HG02840 (cell line): ENCODE results near the gene LAIR2.
"Not testable (repeated sequence)": the region's sequence is repeated elsewhere in the genome, so short reads cannot be mapped to it uniquely, and the experiment has no call there.

ENCODE experiments used
- ATAC-seq: cut with Tn5 transposase; IDR thresholded peaks from one replicate; pipeline ENCODE4 v1.9.1; 2021; ENCODE audit warnings: mild to moderate bottlenecking, moderate library complexity, moderate number of reproducible peaks; ENCODE audit not compliant: unreplicated experiment, low FRiP score

The LAIR2 gene

GRCh38 chr19:54464044-54464629 is 38.5 kb upstream of the LAIR2 start:
- peak; percentile 47 for ATAC-seq

GRCh38 chr19:54464630-54465425 is 37.8 kb upstream of the LAIR2 start:
- peak; percentile 30 for ATAC-seq

- no peak for ATAC-seq
Observed at GRCh38 chr19:54465426-54466109, 37.1 kb upstream of the LAIR2 start.

DNA sequence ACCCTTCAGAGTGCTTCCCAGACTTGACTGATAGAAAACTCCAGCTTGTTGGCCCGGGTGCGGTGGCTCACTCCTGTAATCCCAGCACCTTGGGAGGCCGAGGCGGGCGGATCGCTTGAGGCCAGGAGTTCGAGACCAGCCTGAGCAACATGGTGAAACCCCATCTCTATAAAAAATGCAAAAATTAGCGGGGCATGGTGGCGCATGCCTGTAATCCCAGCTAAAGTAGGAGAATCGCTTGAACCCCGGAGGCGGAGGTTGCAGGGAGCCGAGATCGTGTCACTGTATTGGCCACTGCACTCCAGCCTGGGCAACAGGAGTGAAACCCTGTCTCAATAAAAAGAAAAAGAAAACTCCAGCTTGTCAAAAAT is 36.5 kb upstream of the LAIR2 start:
- ATAC-seq = not testable (repeated sequence)

DNA sequence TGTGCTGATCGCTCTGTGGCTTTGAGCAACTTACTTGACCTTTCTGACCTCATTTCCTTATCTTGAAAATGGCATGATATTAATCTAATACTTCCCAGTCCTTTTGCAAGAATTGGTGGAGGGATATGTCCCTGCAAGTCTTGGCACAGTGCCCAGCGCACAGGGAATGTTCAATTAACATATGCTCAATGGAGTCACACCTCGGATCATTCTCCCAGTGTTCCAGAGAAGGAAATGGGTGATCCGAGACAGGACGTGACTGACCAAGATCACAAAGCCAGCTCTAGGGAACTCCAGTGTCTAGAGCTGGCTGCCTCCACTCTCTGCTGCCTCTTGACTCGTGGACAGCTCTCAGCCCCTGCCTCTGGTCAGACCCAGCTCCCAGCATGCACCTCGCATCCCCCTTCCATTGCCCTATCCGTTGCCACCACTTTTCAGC is 33.1 kb upstream of the LAIR2 start:
- no peak for ATAC-seq

GRCh38 chr19:54470276-54470887 is 32.2 kb upstream of the LAIR2 start:
- no peak for ATAC-seq

- no peak for ATAC-seq
Observed at GRCh38 chr19:54470991-54471782, 31.4 kb upstream of the LAIR2 start.

DNA sequence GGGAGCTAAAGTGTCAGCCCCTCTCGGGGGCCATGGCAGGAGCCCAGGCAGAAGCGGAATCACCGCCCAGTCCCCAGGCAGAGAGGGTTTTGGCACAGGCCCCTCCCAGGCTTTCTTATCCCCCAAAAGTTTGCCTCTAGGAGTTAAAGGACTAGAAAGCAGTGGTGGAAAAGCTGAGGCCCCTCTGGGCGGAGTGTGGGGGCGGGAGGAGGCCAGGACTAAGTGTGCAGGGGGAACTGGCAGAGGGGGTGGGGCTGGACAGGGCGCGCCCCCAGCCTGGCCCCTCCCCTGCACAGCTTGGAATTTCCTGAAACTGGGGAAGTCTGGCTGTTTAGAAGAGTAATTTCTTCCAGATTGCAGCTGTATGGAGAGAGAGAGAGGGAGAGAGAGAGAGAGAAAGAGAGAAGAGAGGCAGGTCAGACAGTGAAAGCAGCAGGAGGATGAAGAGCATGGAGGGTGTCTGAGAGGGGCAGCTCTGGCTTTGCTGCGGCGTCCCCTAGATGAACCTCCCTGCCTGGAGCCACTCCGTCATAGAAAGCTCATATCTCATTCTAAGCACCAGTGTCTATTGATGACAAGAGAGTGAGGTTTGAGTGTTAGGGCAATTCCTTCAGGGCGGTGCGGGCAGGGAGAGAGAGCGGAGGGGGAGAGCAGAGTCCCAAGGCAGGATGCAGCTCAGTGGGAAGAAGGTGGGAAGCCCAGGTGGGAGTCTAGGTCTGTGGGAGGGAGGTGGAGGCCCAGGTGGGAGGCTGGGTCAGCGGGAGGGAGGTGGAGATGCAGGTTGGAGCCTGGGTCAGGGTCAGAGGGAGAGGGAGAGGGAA is 29.4 kb upstream of the LAIR2 start, which contains the start of gene CDC42EP5:
Gene CDC42EP5 (minus strand): TSS at position 226 of the 821 bp plus-strand sequence. CDS start 7,749 bp downstream, outside the sequence.
- ATAC-seq = no peak

GRCh38 chr19:54473892-54474372 is 28.7 kb upstream of the LAIR2 start:
- no peak for ATAC-seq

GRCh38 chr19:54475706-54476105 is 26.9 kb upstream of the LAIR2 start:
- no peak for ATAC-seq

- ATAC-seq = no peak
Observed at GRCh38 chr19:54477650-54478049, 25.0 kb upstream of the LAIR2 start.

DNA sequence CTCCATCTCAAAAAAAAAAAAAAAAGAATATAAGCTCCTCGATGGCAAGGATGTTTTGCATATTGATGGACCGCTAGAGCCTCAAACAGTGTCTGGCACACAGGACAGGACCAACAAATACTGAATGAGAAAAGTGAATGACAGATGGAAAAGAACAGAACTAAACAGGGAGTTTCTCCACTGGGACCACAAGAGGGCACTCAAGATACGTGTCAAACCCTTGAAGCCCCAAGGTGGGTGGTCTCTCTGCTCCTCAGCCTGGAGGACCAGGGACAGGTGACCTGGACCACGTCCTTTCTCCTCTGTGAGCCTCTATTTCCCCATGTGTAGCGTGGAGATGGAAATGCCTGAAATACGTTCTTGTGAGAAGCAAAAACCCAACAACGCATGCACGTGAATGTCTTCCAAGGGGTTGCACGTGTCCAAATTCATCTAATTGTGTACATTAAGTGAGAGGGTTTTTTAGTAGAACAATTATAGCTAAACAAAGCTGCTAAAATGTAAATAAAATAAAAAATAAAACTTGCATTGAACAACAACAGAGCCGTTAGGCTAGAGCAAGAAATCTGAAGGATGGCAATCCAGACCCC is 23.9 kb upstream of the LAIR2 start:
- no peak for ATAC-seq

DNA sequence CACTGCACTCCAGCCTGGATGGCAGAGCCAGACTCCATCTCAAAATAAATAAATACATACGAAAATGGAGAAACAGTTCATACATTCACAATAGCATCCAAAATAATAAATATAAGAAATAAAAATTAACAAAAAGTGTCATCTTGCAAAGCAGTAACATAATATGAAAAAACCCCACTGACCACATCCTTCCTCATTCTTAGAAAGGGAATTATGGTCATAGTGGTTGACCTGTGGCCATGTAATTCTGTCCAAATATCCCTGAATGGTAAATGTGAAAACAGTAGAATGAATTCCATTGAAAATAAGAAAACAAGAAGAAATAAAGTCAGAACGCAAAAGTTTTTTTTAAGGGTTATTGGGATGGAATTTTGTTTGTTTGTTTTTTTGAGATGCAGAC is 22.6 kb upstream of the LAIR2 start:
- no peak for ATAC-seq

- no peak for ATAC-seq
Observed at GRCh38 chr19:54481326-54481930, 21.2 kb upstream of the LAIR2 start.

GRCh38 chr19:54482889-54483288 is 19.7 kb upstream of the LAIR2 start:
- no peak for ATAC-seq

GRCh38 chr19:54484451-54484850 is 18.2 kb upstream of the LAIR2 start:
- ATAC-seq = no peak

GRCh38 chr19:54485851-54486250 is 16.8 kb upstream of the LAIR2 start:
- ATAC-seq = no peak

- no peak for ATAC-seq
Observed at GRCh38 chr19:54489341-54489740, 13.3 kb upstream of the LAIR2 start.
